CD4-positive, alpha-beta T cell (primary cell): Measurements from ENCODE around the gene ST3GAL3. TPM values are rescaled to one million over a fixed set of nuclear protein-coding genes. Genes with fewer than 3 reads are reported as not detected.

Source experiments
- ATAC-seq: fragments of 200-7000 bp; cut with Tn5 transposase; one replicate; pipeline ENCODE4 v1.10.0; 2022; ENCODE audit warnings: mild to moderate bottlenecking; ENCODE audit not compliant: poor library complexity
- CTCF ChIA-PET: fragments of 350-600 bp; sonication (Branson Sonifier 250); formaldehyde crosslinking; loops from one replicate; lab custom pipeline; 2021; ENCODE audit warnings: antibody characterized with exemption, inconsistent platforms; lab: Charles Lee
- POLR2A ChIA-PET: fragments of 350-600 bp; sonication (Branson Sonifier 250); formaldehyde crosslinking; loops from one replicate; lab custom pipeline; 2021; ENCODE audit warnings: antibody characterized with exemption, inconsistent platforms; lab: Charles Lee
- DNase-seq, 14 experiments: peaks; one replicate each; pipeline ENCODE4 v3.0.0-alpha.2; 2013 to 2020; ENCODE audit warnings: mixed read lengths in 2 of 14
- H3K27ac ChIP-seq, 2 donors: one replicate each; pipeline versions ENCODE4 v1.5.1 to v1.7.0; 2013; ENCODE audit warnings: low read length in 2 of 2, low read depth in 1 of 2, mild to moderate bottlenecking in 1 of 2
- H3K27me3 ChIP-seq, 2 experiments: 1 replicate in 1 of 2; 2 replicates in 1 of 2; pipeline versions ENCODE4 v1.6.1 to v1.7.0; 2013; ENCODE audit warnings: low read length in 2 of 2, control low read depth in 1 of 2, mild to moderate bottlenecking in 1 of 2, moderate library complexity in 1 of 2; ENCODE audit not compliant: insufficient read depth in 2 of 2, control insufficient read depth in 1 of 2
- H3K36me3 ChIP-seq: one replicate; pipeline ENCODE4 v1.6.1; 2013; ENCODE audit warnings: low read length, control low read depth; ENCODE audit not compliant: insufficient read depth
- H3K4me1 ChIP-seq: one replicate; pipeline ENCODE4 v1.6.1; 2013; ENCODE audit warnings: low read length, control low read depth; ENCODE audit not compliant: insufficient read depth
- H3K4me3 ChIP-seq: one replicate; pipeline ENCODE4 v1.5.1; 2013; ENCODE audit warnings: mild to moderate bottlenecking, low read length, moderate library complexity
- H3K9me3 ChIP-seq, 2 experiments: 1 replicate in 1 of 2; 2 replicates in 1 of 2; pipeline versions ENCODE4 v1.6.1 to v1.7.0; 2013; ENCODE audit warnings: low read length in 2 of 2, mild to moderate bottlenecking in 2 of 2, control low read depth in 1 of 2, moderate library complexity in 1 of 2; ENCODE audit not compliant: control insufficient read depth in 1 of 2, insufficient read depth in 1 of 2
- H3K27ac Mint-ChIP-seq: one replicate; pipeline ENCODE4 v1.8.0; 2020; ENCODE audit warnings: mixed read lengths
- H3K27me3 Mint-ChIP-seq: one replicate; pipeline ENCODE4 v1.8.0; 2021; ENCODE audit warnings: mixed read lengths
- H3K36me3 Mint-ChIP-seq: one replicate; pipeline ENCODE4 v1.8.0; 2021; ENCODE audit warnings: low read depth, mixed read lengths
- H3K4me1 Mint-ChIP-seq: one replicate; pipeline ENCODE4 v1.8.0; 2021; ENCODE audit warnings: low read depth, mixed read lengths
- H3K4me3 Mint-ChIP-seq: one replicate; pipeline ENCODE4 v1.8.0; 2020; ENCODE audit warnings: mild to moderate bottlenecking, mixed read lengths
- H3K9me3 Mint-ChIP-seq: one replicate; pipeline ENCODE4 v1.8.0; 2020; ENCODE audit warnings: mixed read lengths
- CTCF ChIP-seq: fragments of 200-600 bp; IDR thresholded peaks from one replicate; pipeline ENCODE4 v1.8.0; 2022; ENCODE audit warnings: antibody characterized with exemption, mild to moderate bottlenecking
- intact Hi-C, 2 experiments: fragments of 100-400 bp; cut with DNase I in 1 of 2; cut with micrococcal nuclease in 1 of 2; formaldehyde crosslinking; loops; one replicate each; pipeline versions ENCODE4 v1.15.1 to v1.9.0; 2023 to 2025; cut with DNase I, micrococcal nuclease
- total RNA-seq, 174 experiments: library from RNA in 2 of 174; stranded (reverse) in 2 of 174; gene quantifications; one replicate each; pipeline ENCODE4 v1.2.3 and lab custom pipeline; 2021 to 2026

ST3GAL3 gene
- total RNA-seq, 2 experiments from 2014 or later = 17.6 to 20.5 TPM

- POLR2A ChIA-PET = no interaction called here
- ATAC-seq = no peak
Observed at GRCh38 chr1:43944860-43945259, 237.5 kb downstream of the ST3GAL3 start.

GRCh38 chr1:43945674-43946235, 238.4 kb downstream of the ST3GAL3 start:
- Mint-ChIP-seq H3K4me1 (peaks cover 56% of the 10 kb centered on the region), H3K27ac (peak overlapping the region; percentile 91), H3K4me3 (peak overlapping the region; percentile 91), H3K27me3 (no peaks in the 10 kb centered on the region), H3K9me3 (no peaks in the 10 kb centered on the region), H3K36me3 (peaks cover 15% of the 10 kb centered on the region)
- no peak for TF ChIP-seq CTCF
- peak overlapping the region; percentile 94 for H3K4me3 ChIP-seq
- POLR2A ChIA-PET = interaction anchor here (0.9 to 1.7 kb wide), 6 partner anchors 24 to 295 kb away, joined by 3 to 7 read pairs (median 5); partner anchors contain the start of genes ATP6V0B, DPH2, KDM4A and ST3GAL3
- H3K36me3 ChIP-seq = peaks cover 9% of the 10 kb centered on the region
- H3K4me1 ChIP-seq = peaks cover 36% of the 10 kb centered on the region
- CTCF ChIA-PET = interaction anchor here (0.5 to 2.2 kb wide), 3 partner anchors 11 to 717 kb away, joined by 3 to 24 read pairs (median 5); partner anchors contain the start of gene ARTN
- peak overlapping the region; percentile 93 to 94 for H3K27ac ChIP-seq
- DNase-seq (no peak), ATAC-seq (no peak)
- intact Hi-C loops = loop anchor here (1.0 to 10.0 kb wide), 12 partner anchors 24 to 1131 kb away; partner anchors contain the start of genes ATP6V0B (in 2 of the 2), ST3GAL3 (in 2 of the 2), CCDC24 (in 1 of the 2) and DMAP1 (in 1 of the 2)
- H3K27me3 ChIP-seq = no peaks in the 10 kb centered on the region
- H3K9me3 ChIP-seq = no peaks in the 10 kb centered on the region

More at GRCh38 chr1:43944860-43945259, 237.5 kb downstream of the ST3GAL3 start:
- intact Hi-C loops = loop anchor here (5.0 to 10.0 kb wide), 6 partner anchors 183 to 1130 kb away; partner anchors contain the start of genes DMAP1 (in 1 of the 2), ELOVL1 (in 1 of the 2), ERMAP (in 1 of the 2) and HYI (in 1 of the 2)
- no peaks in the 10 kb centered on the region for H3K9me3 Mint-ChIP-seq
- no peaks in the 10 kb centered on the region for H3K9me3 ChIP-seq
- H3K4me1 ChIP-seq = peaks cover 36% of the 10 kb centered on the region
- H3K4me3 ChIP-seq = no peak overlapping the region
- H3K36me3 ChIP-seq = peaks cover 1% of the 10 kb centered on the region
- CTCF ChIA-PET = interaction anchor here (1.5 kb wide), 1 partner anchor 10 kb away, joined by 5 read pairs; no protein-coding TSS in a partner anchor
- no peaks in the 10 kb centered on the region for H3K27me3 ChIP-seq
- no peak for DNase-seq
- TF ChIP-seq CTCF = no peak
- no peaks in the 10 kb centered on the region for H3K27me3 Mint-ChIP-seq
- H3K36me3 Mint-ChIP-seq = peaks cover 7% of the 10 kb centered on the region
- H3K4me1 Mint-ChIP-seq = peaks cover 49% of the 10 kb centered on the region
- H3K27ac ChIP-seq = no peak overlapping the region
- H3K27ac Mint-ChIP-seq = no peak overlapping the region
- H3K4me3 Mint-ChIP-seq = peak overlapping the region; percentile 65

GRCh38 chr1:43946236-43947060, 239.1 kb downstream of the ST3GAL3 start, which contains the start of gene IPO13:
Gene IPO13, plus strand, starts transcription at chr1:43946950. Its CDS starts 651 bp downstream, at chr1:43947601.
- ATAC-seq = peak; percentile 96
- peak within 1 kb of the TSS; percentile 94 for H3K4me3 ChIP-seq
- peaks cover 63% of the 10 kb centered on the region for H3K4me1 Mint-ChIP-seq
- H3K9me3 ChIP-seq = no peaks in the 10 kb centered on the region
- peaks cover 15% of the 10 kb centered on the region for H3K36me3 Mint-ChIP-seq
- peaks cover 9% of the 10 kb centered on the region for H3K36me3 ChIP-seq
- POLR2A ChIA-PET = interaction anchor here (0.9 to 1.7 kb wide), 7 partner anchors 23 to 296 kb away, joined by 3 to 7 read pairs (median 6); partner anchors contain the start of genes ATP6V0B, DPH2, KDM4A and ST3GAL3
- H3K27ac Mint-ChIP-seq = peak within 1 kb of the TSS; percentile 91
- H3K9me3 Mint-ChIP-seq = no peaks in the 10 kb centered on the region
- no peaks in the 10 kb centered on the region for H3K27me3 ChIP-seq
- intact Hi-C loops = loop anchor here (1.0 to 10.0 kb wide), 12 partner anchors 23 to 1132 kb away; partner anchors contain the start of genes ATP6V0B (in 2 of the 2), ST3GAL3 (in 2 of the 2), CCDC24 (in 1 of the 2) and DMAP1 (in 1 of the 2)
- CTCF ChIA-PET = interaction anchor here (0.9 to 2.2 kb wide), 4 partner anchors 12 to 29 kb away, joined by 4 to 24 read pairs (median 6); partner anchors contain the start of genes ARTN, ATP6V0B and DPH2
- H3K27ac ChIP-seq = peak within 1 kb of the TSS; percentile 93 to 94
- H3K4me1 ChIP-seq = peaks cover 36% of the 10 kb centered on the region
- peak; percentile 65 for TF ChIP-seq CTCF
- H3K27me3 Mint-ChIP-seq = no peaks in the 10 kb centered on the region
- DNase-seq = peak; percentile 91 to 97 (median 94)
- H3K4me3 Mint-ChIP-seq = peak within 1 kb of the TSS; percentile 91
